MM.1S (cell line): ENCODE data around the gene CBFA2T2.

Source experiments
- DNase-seq: peaks from one replicate; pipeline ENCODE4 v3.0.0-alpha.2; 2015
- H2AFZ ChIP-seq: fragments of 300-600 bp; sonication (generic); 2 replicates; pipeline ENCODE4 v1.6.0; 2016; ENCODE audit warnings: antibody characterized with exemption, low read length
- H3F3A ChIP-seq: fragments of 300-600 bp; sonication (generic); 2 replicates; pipeline ENCODE4 v1.6.1; 2016; ENCODE audit warnings: mild to moderate bottlenecking, antibody characterized with exemption, low read length, moderate library complexity, mixed read lengths; ENCODE audit not compliant: insufficient read depth
- H3K27ac ChIP-seq: fragments of 300-600 bp; sonication (generic); 2 replicates; pipeline ENCODE4 v1.5.1; 2016; ENCODE audit warnings: mild to moderate bottlenecking, low read length
- H3K27me3 ChIP-seq: fragments of 300-600 bp; sonication (generic); replicated peaks from 2 replicates; pipeline ENCODE4 v1.6.0; 2016; ENCODE audit warnings: low read length; ENCODE audit not compliant: insufficient read depth
- H3K36me3 ChIP-seq: fragments of 300-600 bp; sonication (generic); replicated peaks from 2 replicates; pipeline ENCODE4 v1.6.1; 2016; ENCODE audit warnings: mild to moderate bottlenecking, low read length, mixed read lengths; ENCODE audit not compliant: insufficient read depth
- H3K4me1 ChIP-seq: fragments of 300-600 bp; sonication (generic); 2 replicates; pipeline ENCODE4 v1.6.1; 2016; ENCODE audit warnings: low read length, mixed read lengths
- H3K4me2 ChIP-seq: fragments of 300-600 bp; sonication (generic); 2 replicates; pipeline ENCODE4 v1.6.0; 2016; ENCODE audit warnings: low read depth, low read length
- H3K4me3 ChIP-seq: fragments of 300-600 bp; sonication (generic); 2 replicates; pipeline ENCODE4 v1.5.1; 2016; ENCODE audit warnings: low read length, mixed read lengths
- H3K79me2 ChIP-seq: fragments of 300-600 bp; sonication (generic); 2 replicates; pipeline ENCODE4 v1.6.1; 2016; ENCODE audit warnings: mixed run types, low read length, mixed read lengths
- H3K9ac ChIP-seq: fragments of 300-600 bp; sonication (generic); 2 replicates; pipeline ENCODE4 v1.6.1; 2016; ENCODE audit warnings: low read length, mixed read lengths
- H3K9me2 ChIP-seq: fragments of 300-600 bp; sonication (generic); replicated peaks from 2 replicates; pipeline ENCODE4 v1.6.1; 2016; ENCODE audit warnings: mild to moderate bottlenecking, low read length, mixed read lengths; ENCODE audit not compliant: insufficient read depth
- H3K9me3 ChIP-seq: fragments of 300-600 bp; sonication (generic); replicated peaks from 2 replicates; pipeline ENCODE4 v1.6.1; 2016; ENCODE audit warnings: mild to moderate bottlenecking, low read length, mixed read lengths; ENCODE audit not compliant: insufficient read depth
- H4K20me1 ChIP-seq: fragments of 300-600 bp; sonication (generic); 2 replicates; pipeline ENCODE4 v1.6.1; 2016; ENCODE audit warnings: mild to moderate bottlenecking, low read length, moderate library complexity, mixed read lengths; ENCODE audit not compliant: insufficient read depth
- CTCF ChIP-seq: fragments of 300-600 bp; sonication (generic); IDR thresholded peaks from 2 replicates; pipeline ENCODE4 v1.5.1; 2016; ENCODE audit warnings: antibody characterized with exemption, low read length, mixed read lengths
- EZH2 ChIP-seq: fragments of 300-600 bp; sonication (generic); optimal IDR thresholded peaks from 2 replicates; pipeline ENCODE3; 2017; ENCODE audit warnings: low read depth, mild to moderate bottlenecking, antibody characterized with exemption, low read length, mixed read lengths
- EZH2phosphoT487 ChIP-seq: fragments of 300-600 bp; sonication (generic); IDR thresholded peaks from 2 replicates; pipeline ENCODE4 v1.6.1; 2018; ENCODE audit warnings: antibody characterized with exemption, low read length

Gene CBFA2T2

GRCh38 chr20:33674294-33675135 is 184.6 kb downstream of the CBFA2T2 start, which contains the start of gene NECAB3:
Gene NECAB3, minus strand, starts transcription at chr20:33674428. Its CDS starts 76 bp downstream, at chr20:33674352.
- Histone ChIP-seq H3K27me3 (no peaks in the 10 kb centered on the region), H3K27ac (no peak within 1 kb of the TSS; the same call in 1 of the 2 replicates), H2AFZ (peak within 1 kb of the TSS; percentile 69; the same call in 1 of the 2 replicates), H4K20me1 (no peaks in the 10 kb centered on the region), H3K9me2 (no peaks in the 10 kb centered on the region), H3K79me2 (peaks cover 29% of the 10 kb centered on the region), H3K4me1 (peaks cover 16% of the 10 kb centered on the region), H3K36me3 (no peaks in the 10 kb centered on the region), H3K9me3 (no peaks in the 10 kb centered on the region), H3K4me3 (peak within 1 kb of the TSS; percentile 91), H3K9ac (peak within 1 kb of the TSS; percentile 73), H3K4me2 (peak within 1 kb of the TSS; percentile 99), H3F3A (peaks cover 16% of the 10 kb centered on the region; the same call in 1 of the 2 replicates)
- TF ChIP-seq CTCF (no peak), EZH2 (no peak), EZH2phosphoT487 (no peak)
- DNase-seq: peak; percentile 82

- no peak overlapping the region for H2AFZ ChIP-seq
- no peaks in the 10 kb centered on the region for H3K27me3 ChIP-seq
- no peak overlapping the region; the same call in 1 of the 2 replicates for H3K27ac ChIP-seq
- H3K79me2 ChIP-seq: peaks cover 33% of the 10 kb centered on the region
- peak overlapping the region; percentile 56; the same call in 1 of the 2 replicates for H3K4me2 ChIP-seq
- no peaks in the 10 kb centered on the region for H3K9me2 ChIP-seq
- no peak for DNase-seq
- TF ChIP-seq EZH2 (no peak), CTCF (no peak), EZH2phosphoT487 (no peak)
- H3K9me3 ChIP-seq: no peaks in the 10 kb centered on the region
- peak overlapping the region; percentile 53 for H3K4me3 ChIP-seq
- no peaks in the 10 kb centered on the region for H3K36me3 ChIP-seq
- H3K4me1 ChIP-seq: peaks cover 16% of the 10 kb centered on the region
- no peaks in the 10 kb centered on the region for H4K20me1 ChIP-seq
- H3K9ac ChIP-seq: peak overlapping the region; percentile 29; the same call in 1 of the 2 replicates
- peaks cover 16% of the 10 kb centered on the region; the same call in 1 of the 2 replicates for H3F3A ChIP-seq
These were observed 185.5 kb downstream of the CBFA2T2 start for GRCh38 chr20:33675136-33675959.

DNA sequence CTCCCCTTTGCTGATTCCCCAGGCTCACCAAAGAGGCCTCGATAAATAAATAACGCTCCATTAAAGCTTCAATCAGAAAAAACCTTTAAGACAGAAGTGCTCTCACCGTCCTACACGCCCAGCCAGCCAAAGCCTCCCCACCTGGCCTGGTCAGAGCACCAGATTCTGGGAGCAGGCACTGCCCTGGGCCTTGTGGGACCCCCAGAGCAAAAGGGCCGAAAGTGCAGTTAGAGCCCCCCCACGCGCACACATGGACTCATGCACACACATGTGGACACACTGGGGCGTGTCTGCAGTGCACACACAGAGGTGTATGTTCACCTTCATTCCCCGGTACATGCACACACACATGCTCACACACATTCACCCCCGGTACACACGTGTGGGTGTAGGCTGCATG is 186.2 kb downstream of the CBFA2T2 start:
- Histone ChIP-seq H4K20me1 (no peaks in the 10 kb centered on the region), H3K9me3 (no peaks in the 10 kb centered on the region), H3K4me1 (peaks cover 16% of the 10 kb centered on the region), H3K9ac (no peak overlapping the region), H2AFZ (no peak overlapping the region), H3F3A (peaks cover 16% of the 10 kb centered on the region; the same call in 1 of the 2 replicates), H3K4me2 (no peak overlapping the region), H3K27ac (no peak overlapping the region), H3K36me3 (no peaks in the 10 kb centered on the region), H3K27me3 (no peaks in the 10 kb centered on the region), H3K4me3 (no peak overlapping the region), H3K79me2 (peaks cover 41% of the 10 kb centered on the region), H3K9me2 (no peaks in the 10 kb centered on the region)
- no peak for TF ChIP-seq EZH2
- TF ChIP-seq EZH2phosphoT487: no peak
- no peak for TF ChIP-seq CTCF
- peak; percentile 5 for DNase-seq
